HG03060 (cell line): Measurements from ENCODE around the gene SURF1.
"Not testable (repeated sequence)": the region's sequence is repeated elsewhere in the genome, so short reads cannot be mapped to it uniquely, and the experiment has no call there.

Experiments used
- ATAC-seq: cut with Tn5 transposase; IDR thresholded peaks from one replicate; pipeline ENCODE4 v1.9.1; 2021; ENCODE audit warnings: low read depth, moderate number of reproducible peaks; ENCODE audit not compliant: unreplicated experiment

Gene SURF1

DNA sequence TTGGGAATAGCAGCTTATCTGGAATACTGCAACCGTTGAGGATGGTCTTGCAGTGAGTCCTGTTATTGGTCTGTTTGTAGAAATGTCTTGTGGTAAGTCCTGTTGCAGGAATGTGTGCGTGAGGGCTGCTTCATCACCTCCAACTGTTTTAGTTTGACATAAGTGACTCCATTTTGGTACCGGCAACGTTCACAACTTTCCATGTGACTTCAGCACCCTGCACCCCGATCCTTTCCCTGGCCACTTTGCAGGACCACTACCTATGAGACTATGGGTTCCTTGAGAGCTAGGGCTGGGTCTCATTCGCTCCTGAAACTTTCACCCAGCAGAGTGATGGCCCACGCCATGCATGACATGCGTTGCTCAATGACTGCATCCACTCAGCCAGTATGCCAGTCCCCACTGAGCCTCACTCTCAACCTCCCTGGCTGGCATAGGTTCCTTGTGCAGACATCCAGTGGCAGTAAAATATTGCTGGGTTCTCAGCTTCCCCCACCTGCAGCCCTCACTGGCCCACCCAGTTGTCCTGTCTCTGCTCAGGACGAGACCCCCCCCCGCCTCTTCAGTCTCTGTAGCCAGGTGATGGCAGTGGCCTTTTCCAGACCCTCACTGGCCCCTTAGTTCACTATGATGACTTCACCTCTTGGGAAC, 28.3 kb downstream of the SURF1 start:
- no peak for ATAC-seq

DNA sequence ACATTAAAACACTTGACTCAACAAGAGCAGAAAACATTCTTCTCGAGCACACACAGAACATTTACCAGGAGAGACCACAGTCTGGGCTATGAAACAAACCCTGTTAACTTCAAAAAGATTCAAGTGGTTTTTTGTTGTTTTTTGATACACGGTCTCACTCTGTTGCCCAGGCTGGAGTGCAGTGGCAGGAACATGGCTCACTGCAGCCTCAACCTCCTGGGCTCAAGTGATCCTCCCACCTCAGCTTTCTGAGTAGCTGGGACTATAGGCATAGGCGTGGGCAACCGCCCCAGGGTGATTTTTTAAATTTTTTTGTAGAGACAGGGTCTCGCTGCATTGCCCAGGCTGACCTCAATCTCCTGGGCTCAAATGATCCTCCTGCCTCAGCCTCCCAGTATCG, 29.3 kb downstream of the SURF1 start:
- not testable (repeated sequence) for ATAC-seq

DNA sequence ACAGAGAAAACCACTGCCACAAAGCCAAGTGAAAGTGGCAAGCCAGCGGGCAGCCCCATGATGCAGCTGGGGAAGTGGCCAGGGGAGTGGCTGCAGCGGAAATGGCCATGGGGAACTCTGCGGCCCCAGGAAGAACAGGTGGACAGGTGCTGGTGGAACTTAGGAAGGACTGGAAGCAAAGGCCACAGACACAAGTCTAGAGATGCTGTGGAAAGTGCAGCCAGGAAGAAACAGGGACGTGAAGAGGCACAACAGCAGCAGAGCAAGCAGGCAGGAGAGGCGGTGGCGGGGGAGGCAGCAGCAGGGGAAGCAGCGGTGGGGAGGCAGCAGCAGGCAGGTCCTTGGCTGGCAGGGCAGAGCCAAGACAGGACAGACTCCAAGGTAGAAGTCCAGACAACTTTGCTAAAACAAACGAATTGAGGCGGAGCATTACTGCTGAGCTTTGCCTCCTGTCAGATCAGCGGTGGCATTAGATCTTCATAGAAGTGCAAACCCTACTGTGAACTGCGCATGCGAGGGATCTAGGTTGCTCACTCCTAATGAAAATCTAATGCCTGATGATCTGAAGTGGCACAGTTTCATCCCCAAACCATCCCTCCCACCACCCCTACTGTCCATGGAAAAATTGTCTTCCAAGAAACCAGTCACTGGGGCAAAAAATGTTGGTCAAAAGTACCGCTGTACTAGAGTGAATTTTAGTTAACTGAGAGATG, 32.1 kb downstream of the SURF1 start:
- ATAC-seq = no peak

DNA sequence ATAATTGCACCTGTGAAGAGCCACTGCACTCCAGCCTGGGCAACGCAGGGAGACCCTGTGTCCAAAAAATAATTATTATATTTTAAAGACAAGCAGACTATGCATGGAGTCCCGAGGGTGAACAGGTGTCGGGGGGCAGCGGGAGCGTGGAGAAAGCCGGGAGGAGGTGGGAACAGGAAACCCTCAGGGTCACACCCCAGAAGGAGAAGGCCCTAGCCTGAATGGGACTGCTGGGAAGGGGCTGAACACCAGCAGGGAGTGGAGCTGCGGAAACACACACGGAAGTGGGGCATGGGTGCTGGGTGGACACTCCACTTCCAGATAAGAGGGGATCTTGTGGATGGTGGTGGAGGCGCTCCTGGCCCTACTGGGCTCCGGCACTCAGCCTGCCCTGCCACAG, 33.1 kb downstream of the SURF1 start:
- ATAC-seq = no peak

DNA sequence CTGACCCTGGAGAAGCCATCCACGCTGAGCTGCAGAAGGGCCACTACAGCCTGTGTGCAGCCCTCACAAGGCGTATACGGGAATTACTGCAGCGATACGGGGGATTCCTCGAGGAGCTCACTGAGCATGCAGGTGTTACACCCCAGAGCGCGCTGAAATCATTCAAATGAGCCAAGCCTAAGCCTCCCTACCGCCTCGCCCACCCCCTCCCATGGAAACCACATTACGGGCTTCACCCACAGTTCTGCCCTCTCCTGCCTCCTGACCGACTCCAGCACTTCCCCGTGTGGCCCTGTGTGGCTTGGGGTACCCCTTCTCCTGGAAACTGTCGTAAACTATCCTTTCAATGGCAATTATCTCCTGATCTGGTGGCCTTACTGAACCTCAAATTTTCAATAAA, 33.6 kb downstream of the SURF1 start:
- ATAC-seq = no peak

DNA sequence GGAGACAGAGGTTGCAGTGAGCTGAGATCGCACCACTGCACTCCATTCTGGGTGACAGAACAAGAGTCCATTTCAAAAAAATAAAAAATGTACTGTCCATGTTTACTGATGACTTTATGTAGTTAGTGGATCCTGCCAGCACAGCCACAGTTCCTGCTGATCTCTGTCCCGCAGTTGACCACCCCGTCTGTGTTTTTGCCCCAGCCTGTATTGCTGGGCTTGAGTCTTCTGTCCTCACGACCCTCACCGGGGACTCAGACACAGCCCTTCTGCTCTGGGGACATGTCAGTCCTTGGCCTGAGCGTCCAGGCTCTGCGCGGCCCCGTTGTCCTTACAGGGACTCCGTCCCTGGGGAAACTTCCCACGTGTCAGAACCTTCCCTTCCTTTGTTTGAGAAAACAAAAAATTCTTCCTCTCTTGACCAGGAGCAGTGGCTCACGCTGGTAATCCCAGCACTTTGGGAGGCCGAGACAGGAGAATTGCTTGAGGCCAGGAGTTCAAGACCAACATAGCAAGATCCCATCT, 34.8 kb downstream of the SURF1 start:
- no peak for ATAC-seq

DNA sequence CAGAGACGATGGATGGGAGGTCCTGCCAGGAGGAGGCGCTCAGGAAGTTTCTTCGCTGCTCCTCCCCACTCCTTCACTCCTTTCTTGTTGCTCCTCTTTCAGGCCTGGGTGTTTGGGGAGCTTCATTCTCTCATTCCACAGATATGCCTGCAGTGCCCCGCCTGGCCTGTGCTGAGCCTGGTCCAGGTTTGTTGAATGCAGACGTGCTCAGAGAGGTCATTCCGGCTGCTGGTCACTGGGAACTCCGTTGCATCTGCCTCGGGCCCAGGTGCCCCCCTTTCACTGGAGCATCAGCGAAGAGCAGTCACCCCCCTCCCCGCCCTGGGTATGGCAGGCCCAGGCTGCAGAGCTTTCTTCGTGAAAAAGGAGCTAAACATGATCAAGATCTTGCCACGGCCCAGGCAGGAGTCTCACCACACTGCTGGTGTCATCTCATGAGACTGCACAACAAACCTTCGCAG, 35.8 kb downstream of the SURF1 start:
- ATAC-seq = no peak

DNA sequence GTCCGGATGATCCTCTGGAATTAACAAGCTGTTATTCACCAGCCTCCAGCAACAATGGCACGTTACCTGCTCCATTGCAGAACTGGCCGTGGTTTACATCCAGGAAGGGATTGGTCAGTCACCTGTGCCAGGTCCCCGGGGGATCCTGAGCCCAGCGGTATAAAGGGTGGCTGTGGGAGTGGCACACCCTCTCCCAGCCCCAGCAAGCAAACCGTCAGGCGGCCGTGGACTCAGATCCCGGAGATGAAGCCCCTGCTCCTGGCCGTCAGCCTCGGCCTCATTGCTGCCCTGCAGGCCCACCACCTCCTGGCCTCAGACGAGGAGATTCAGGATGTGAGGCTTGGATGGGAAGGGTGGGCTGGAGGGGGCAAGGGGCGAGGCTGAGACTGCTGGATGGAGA, 38.7 kb downstream of the SURF1 start:
- ATAC-seq = not testable (repeated sequence)

DNA sequence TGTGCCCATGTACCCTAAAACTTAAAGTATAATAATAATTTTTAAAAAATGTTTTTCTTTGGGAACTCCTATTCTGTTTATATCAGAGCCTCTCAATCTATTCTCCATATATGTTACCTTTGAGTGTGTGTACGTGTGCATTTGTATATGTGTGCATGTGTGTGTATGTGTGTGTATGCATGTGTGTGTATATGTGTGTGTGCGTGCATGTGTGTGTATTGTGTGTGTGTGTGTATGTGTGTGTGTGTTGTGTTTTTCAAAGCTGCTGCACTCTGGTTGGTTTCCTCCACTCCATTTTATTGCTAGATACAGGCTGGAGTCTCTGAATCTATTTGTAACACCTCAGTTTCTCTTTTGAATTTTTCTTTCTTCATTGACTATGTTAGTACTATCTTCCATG, 40.3 kb downstream of the SURF1 start:
- ATAC-seq = no peak

DNA sequence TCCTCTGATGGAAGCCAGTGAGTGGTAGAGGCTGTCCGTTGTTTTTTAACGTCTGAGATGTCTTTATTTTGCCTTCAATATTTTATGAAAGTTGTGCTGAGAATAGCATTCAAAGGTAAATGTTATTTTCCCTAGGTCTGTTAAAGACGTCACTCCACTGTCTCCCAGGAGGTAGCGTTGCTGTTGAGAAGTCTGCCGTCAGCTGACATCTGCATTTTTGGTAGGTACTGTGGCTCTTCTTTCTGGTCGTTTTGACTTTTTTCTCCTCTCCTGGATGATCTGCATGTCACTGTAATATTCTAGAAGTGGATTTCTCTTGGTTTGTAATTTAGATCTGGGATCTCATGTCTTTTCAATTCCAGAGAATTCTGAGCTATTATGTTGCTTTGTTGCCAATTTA, 46.7 kb downstream of the SURF1 start:
- no peak for ATAC-seq

DNA sequence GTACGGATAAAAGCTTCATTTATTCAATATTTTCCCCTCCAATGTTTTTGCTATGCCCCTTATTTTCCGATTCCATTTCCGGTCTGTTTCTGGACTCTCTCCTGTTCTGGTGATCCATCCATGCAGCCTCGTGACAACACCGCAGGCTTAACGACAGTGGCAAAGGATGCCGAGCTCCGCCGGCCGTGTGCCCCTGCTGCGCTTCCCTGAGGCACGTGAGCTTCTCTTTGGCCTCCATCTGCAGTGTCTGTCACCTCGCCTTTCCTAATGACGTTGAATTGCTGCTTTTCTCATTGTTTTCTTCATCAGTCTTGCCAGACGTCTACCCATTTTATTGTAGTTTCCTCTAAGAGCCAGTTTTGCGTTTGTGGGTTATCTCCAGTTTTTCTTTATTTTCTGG, 49.0 kb downstream of the SURF1 start:
- ATAC-seq = no peak

DNA sequence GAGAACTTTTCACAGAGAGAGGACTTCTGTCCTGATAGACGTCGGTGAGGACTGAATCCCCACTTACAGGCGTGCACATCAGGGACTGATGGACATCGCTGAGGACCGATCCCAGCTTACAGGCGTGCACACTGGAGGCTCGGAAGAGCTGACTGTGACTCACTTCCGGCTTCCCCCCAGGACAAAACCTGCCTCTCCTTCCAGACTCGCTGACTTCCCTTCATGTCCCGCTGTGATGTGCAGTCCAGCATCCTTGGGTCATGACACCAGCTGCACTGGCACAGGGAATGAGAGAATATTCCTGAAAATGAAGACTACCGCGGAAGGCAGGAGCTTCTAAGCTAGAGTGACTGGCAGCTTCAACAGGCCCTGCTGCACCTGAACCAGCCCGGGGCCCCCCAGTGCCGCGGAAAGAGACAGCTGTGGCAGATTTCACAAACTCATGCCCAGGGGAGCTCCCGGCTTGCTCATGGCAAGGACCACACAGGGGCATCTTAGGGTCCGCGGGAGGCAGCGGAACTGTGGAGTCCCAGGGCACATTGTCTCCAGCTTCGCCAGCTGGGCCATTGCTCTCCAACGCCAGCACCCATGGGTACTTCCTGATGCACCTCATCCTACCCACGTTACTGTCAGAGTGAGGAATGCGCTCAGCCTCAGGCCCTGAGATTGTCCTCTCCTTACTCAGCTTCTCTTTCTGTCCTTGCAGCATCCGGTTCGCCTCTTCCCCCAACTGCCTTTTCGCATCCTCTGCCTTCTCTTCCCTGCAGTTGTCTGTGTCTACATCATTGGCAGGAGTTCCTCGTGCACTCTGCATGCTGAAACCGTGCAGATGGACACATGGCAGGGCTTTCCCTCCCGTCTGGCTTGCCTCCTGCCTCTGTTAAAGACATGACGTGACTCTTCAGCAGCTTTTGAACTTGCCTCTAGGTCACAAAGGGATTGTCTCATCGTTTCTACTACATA, 49.8 kb downstream of the SURF1 start:
- ATAC-seq = no peak

DNA sequence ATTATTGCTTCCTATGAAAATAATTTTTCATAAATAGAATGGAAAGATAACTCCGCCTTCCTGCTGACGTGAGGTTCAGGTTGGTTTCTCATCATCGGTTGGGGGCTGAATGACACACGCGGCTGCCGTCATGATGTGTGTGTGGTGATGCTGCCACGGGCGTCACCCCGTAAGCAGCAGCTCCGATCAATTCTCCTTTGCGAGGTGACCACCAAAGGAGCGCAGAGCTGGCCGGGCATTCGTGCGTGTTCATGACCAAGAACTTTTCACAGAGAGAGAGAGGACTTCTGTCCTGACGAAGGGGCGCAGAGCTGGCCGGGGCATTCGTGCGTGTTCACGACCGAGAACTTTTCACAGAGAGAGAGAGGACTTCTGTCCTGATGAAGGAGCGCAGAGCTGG, 50.6 kb downstream of the SURF1 start:
- no peak for ATAC-seq

DNA sequence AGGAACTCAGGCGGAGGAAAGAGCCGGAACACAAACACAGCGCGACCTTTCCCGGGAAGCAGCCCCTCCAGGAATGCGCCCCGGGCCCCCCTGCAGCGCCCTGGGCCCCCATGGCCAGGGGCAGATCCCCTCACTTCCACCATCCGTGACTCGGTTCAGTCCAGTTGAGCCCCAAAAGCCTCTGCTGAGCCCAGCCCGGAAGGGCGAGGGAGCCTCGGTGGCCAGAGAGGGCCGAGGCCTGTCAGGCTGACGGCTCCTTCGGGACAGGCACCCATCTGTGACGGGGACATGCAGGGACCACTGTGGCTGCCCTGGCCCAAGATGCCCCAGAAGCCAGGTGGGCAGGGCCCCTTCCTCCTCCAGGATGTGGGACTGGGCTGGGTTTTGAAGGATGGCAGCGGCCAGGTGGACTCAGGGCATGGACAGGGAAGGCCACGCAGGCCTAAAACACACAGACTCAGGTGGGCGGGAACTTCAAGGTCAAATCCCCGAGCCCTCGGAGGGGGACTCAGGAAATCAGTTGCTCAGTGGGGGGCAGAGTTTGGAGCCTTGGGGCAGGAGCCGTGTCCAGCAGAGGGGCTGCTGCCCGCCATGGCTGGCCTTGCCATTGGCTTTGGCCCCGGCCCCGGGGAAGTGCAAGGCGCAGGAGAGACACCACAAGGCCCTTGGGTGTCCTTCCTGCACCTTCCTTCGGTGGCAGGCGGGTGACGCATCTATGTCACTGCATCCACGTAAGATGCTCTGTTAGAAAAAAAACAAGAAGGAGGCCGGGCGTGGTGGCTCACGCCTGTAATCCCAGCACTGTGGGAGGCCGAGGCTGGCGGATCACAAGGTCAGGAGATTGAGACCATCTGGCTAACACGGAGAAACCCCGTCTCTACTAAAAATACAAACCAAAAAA, 51.6 kb downstream of the SURF1 start:
- no peak for ATAC-seq

DNA sequence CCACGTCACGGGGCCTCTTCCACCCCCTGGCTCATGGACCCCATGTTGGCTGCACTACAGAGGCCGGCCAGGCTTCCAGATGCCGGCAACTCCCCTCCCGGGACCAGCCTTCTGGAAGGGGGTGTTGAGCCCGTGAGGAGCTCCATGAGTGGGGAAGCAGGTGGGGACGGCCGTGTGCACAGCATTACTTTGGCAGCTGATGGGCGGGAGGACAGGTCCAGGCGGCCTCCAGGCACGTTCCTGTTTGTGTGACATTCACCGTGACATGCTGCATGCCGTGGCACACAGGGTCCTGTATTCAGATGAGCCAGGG, 52.2 kb downstream of the SURF1 start:
- ATAC-seq = no peak

DNA sequence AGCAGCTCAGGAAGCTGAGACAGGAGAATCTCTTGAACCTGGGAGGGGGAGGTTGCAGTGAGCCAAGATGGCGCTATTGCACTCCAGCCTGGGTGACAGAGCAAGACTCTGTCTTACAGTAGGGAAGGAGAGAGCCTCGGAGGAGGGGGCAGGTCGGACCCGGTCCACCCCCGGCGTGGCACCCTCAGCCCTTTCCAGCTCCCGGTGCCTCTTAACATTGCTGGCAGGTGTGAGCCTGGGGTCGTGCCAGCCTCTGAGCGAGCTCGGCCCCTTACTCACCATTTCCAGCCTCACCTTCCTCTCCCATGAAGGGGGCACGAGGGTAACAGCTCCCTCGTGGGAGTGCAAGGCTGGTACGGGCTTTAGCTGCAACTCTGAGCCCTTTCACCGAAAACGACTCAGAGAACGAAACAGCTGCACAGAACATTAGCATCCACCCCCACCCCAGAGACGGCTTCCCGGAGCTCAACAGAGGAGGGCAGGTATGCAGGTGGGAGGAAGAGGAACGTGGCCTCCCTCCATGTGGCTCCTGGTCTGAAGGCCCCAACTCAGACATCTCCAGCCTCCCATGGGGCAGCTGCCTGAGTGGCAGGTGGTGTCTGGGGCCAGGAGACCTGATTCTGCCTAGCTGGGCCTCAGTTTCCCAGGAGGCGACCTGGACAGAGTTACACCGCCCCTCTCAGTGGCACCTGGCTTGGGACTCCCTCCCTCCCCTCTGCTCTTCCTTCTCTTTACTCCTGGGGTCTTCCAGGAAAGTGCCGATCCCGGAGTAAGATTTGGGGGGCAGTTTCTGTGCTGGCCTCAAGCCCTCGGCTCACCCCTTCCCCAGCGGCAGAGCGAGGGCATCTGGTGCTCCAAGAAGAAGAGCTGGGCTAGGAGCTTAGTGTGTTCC, 52.8 kb downstream of the SURF1 start:
- no peak for ATAC-seq
